HCT116 (cell line): ENCODE results near the gene PRIM1. TPM values are rescaled to one million over a fixed set of nuclear protein-coding genes. Genes with fewer than 3 reads are reported as not detected.
A peak's percentile ranks its signal among the peaks of the same experiment; 100 is the strongest.
"Not testable (repeated sequence)": the region's sequence is repeated elsewhere in the genome, so short reads cannot be mapped to it uniquely, and the experiment has no call there.

Experiments used
- ATAC-seq: fragments of 200-7000 bp; cut with Tn5 transposase; 2 replicates; pipeline ENCODE4 v1.9.1; 2020; ENCODE audit warnings: mild to moderate bottlenecking, moderate library complexity
- BruUV-seq: library from RNA; stranded (reverse); fragments of 400-500 nt; replicated peaks from 2 replicates; lab custom pipeline; 2021; lab: Mats Ljungman, UMichigan
- CTCF ChIA-PET: fragments of 300-600 bp; sonication (Branson Sonifier 250); formaldehyde crosslinking; loops from one replicate; lab custom pipeline; 2021; ENCODE audit warnings: antibody characterized with exemption; lab: Charles Lee
- POLR2A ChIA-PET: fragments of 300-600, 350-600 bp; sonication (Branson Sonifier 250); formaldehyde crosslinking; loops from one replicate; lab custom pipeline; 2021; ENCODE audit warnings: antibody characterized with exemption; lab: Charles Lee
- RAD21 ChIA-PET, 2 experiments: fragments of 300-600 bp; sonication (Branson Sonifier 250); formaldehyde crosslinking; loops; one replicate each; lab custom pipeline; 2023; ENCODE audit warnings: low total read pairs in 2 of 2; ENCODE audit not compliant: uncharacterized antibody in 2 of 2, unreplicated experiment in 2 of 2, low non-redundant PET in 1 of 2; lab: Charles Lee
- DNase-seq: peaks from one replicate; pipeline ENCODE4 v3.0.0-alpha.2; 2010; ENCODE audit warnings: low read depth, low spot score
- H2AFZ ChIP-seq: fragments of 200-600 bp; shearing (Covaris generic), sonication (generic); 2 replicates; pipeline ENCODE4 v1.6.1; 2017; ENCODE audit warnings: low read depth, mixed run types, mixed read lengths, antibody characterized with exemption, low read length; ENCODE audit not compliant: poor library complexity, severe bottlenecking
- H3K27ac ChIP-seq: 2 replicates; pipeline ENCODE4 v1.5.1; 2012; ENCODE audit warnings: low read depth, low read length
- H3K27me3 ChIP-seq: fragments of 200-600 bp; sonication (generic); 2 replicates; pipeline ENCODE4 v1.6.1; 2016; ENCODE audit warnings: mixed run types, low read length, mixed read lengths; ENCODE audit not compliant: insufficient read depth
- H3K36me3 ChIP-seq, 2 experiments: fragments of 200-500 bp in 1 of 2; fragments of 200-600 bp in 1 of 2; sonication (Bioruptor generic) in 1 of 2; sonication (generic) in 1 of 2; 2 replicates each; pipeline versions ENCODE4 v1.5.1 to v1.6.1; 2014 to 2016; ENCODE audit warnings: low read length in 2 of 2, inconsistent platforms in 1 of 2, mixed read lengths in 1 of 2, mixed run types in 1 of 2; ENCODE audit not compliant: insufficient read depth in 2 of 2, control insufficient read depth in 1 of 2
- H3K4me1 ChIP-seq, 2 experiments: fragments of 200-600 bp in 1 of 2; sonication (generic) in 1 of 2; 2 replicates each; pipeline versions ENCODE4 v1.5.1 to v1.6.1; 2012 to 2017; ENCODE audit warnings: low read length in 2 of 2, inconsistent platforms in 1 of 2, mild to moderate bottlenecking in 1 of 2, mixed read lengths in 1 of 2, mixed run types in 1 of 2, moderate library complexity in 1 of 2; ENCODE audit not compliant: insufficient read depth in 2 of 2, control insufficient read depth in 1 of 2
- H3K4me2 ChIP-seq: fragments of 200-600 bp; sonication (generic); 2 replicates; pipeline ENCODE4 v1.6.1; 2017; ENCODE audit warnings: mixed run types, low read length, mixed read lengths
- H3K4me3 ChIP-seq, 2 experiments: fragments of 200-600 bp in 1 of 2; sonication (generic) in 1 of 2; replicated peaks in 1 of 2; 2 replicates each; pipeline ENCODE4 v1.5.1; 2011 to 2016; ENCODE audit warnings: low read length in 2 of 2, control low read depth in 1 of 2, low read depth in 1 of 2, mild to moderate bottlenecking in 1 of 2, mixed read lengths in 1 of 2, mixed run types in 1 of 2
- H3K79me2 ChIP-seq: fragments of 200-600 bp; sonication (generic); 2 replicates; pipeline ENCODE4 v1.6.1; 2017; ENCODE audit warnings: mild to moderate bottlenecking, mixed run types, low read length, moderate library complexity, mixed read lengths; ENCODE audit not compliant: insufficient read depth
- H3K9ac ChIP-seq: fragments of 200-600 bp; sonication (generic); 2 replicates; pipeline ENCODE4 v1.6.1; 2016; ENCODE audit warnings: low read length, mixed read lengths
- H3K9me2 ChIP-seq: fragments of 200-600 bp; sonication (generic), shearing (Covaris generic); 2 replicates; pipeline ENCODE4 v1.6.1; 2017; ENCODE audit warnings: mixed run types, mild to moderate bottlenecking, moderate library complexity; ENCODE audit not compliant: insufficient read depth
- H3K9me3 ChIP-seq, 2 experiments: fragments of 200-500 bp in 1 of 2; fragments of 200-600 bp in 1 of 2; sonication (Bioruptor generic) in 1 of 2; sonication (generic) in 1 of 2; 2 replicates each; pipeline ENCODE4 v1.6.1; 2014 to 2017; ENCODE audit warnings: low read length in 2 of 2, mixed read lengths in 2 of 2, inconsistent platforms in 1 of 2, low read depth in 1 of 2, mild to moderate bottlenecking in 1 of 2, mixed run types in 1 of 2, moderate library complexity in 1 of 2; ENCODE audit not compliant: control insufficient read depth in 1 of 2, insufficient read depth in 1 of 2
- H4K20me1 ChIP-seq: fragments of 200-600 bp; sonication (generic), shearing (Covaris generic); 2 replicates; pipeline ENCODE4 v1.6.1; 2017; ENCODE audit warnings: mixed run types, mild to moderate bottlenecking, moderate library complexity; ENCODE audit not compliant: insufficient read depth
- CBX3 ChIP-seq: IDR thresholded peaks from 2 replicates; pipeline ENCODE4 v1.6.1; 2012; ENCODE audit warnings: low read depth
- YY1 ChIP-seq: IDR thresholded peaks from 2 replicates; pipeline ENCODE4 v1.6.1; 2011; ENCODE audit warnings: low read length, low read depth, moderate library complexity, mild to moderate bottlenecking; ENCODE audit not compliant: insufficient replicate concordance; ENCODE audit errors: extremely low read depth
- intact Hi-C: fragments of 100-400 bp; cut with micrococcal nuclease; formaldehyde crosslinking; loops from 2 replicates; pipeline ENCODE4 v1.10.0; 2022
- total RNA-seq: library from RNA; stranded (reverse); gene quantifications from one replicate; pipeline ENCODE4 v1.2.1, GENCODE V29; 2021; ENCODE audit not compliant: unreplicated experiment

The PRIM1 gene
- total RNA-seq, 1 experiment from 2014 or later: 53.3 TPM

- Histone ChIP-seq H3K79me2 (no peaks in the 10 kb centered on the region), H3K36me3 (no peaks in the 10 kb centered on the region), H3K27me3 (no peaks in the 10 kb centered on the region), H3K27ac (no peak overlapping the region), H3K9me3 (peaks cover 3 to 15% of the 10 kb centered on the region in 2 experiments; a peak in 2 of 4 replicates), H3K9ac (no peak overlapping the region), H3K4me2 (no peak overlapping the region), H3K4me1 (no peaks in the 10 kb centered on the region), H3K9me2 (no peaks in the 10 kb centered on the region), H2AFZ (no peak overlapping the region), H4K20me1 (no peaks in the 10 kb centered on the region), H3K4me3 (no peak overlapping the region)
- ChIA-PET RAD21 (no interaction called here), POLR2A (no interaction called here), CTCF (interaction anchor here (2.9 kb wide), 1 partner anchor 242 kb away, joined by 11 read pairs; no protein-coding TSS in a partner anchor)
- BruUV-seq: no TSS peak
- no peak for DNase-seq
- ATAC-seq: no peak
- intact Hi-C loops: loop anchor here (5.0 kb wide), 2 partner anchors 249 to 304 kb away; partner anchors contain the start of gene ZBTB39
- TF ChIP-seq CBX3: peak; percentile 81; the same call in 1 of the 2 replicates
- no peak for TF ChIP-seq YY1
These were observed 6.7 kb upstream of the PRIM1 start for GRCh38 chr12:56758728-56759262.

- H3K36me3 ChIP-seq, H3K9ac ChIP-seq, ATAC-seq, BruUV-seq, H2AFZ ChIP-seq, H3K9me2 ChIP-seq, DNase-seq, H3K27ac ChIP-seq, H3K4me1 ChIP-seq, H3K79me2 ChIP-seq, RAD21 ChIA-PET, H4K20me1 ChIP-seq, H3K27me3 ChIP-seq, H3K4me2 ChIP-seq, H3K4me3 ChIP-seq: not testable (repeated sequence)
- peaks cover 3 to 15% of the 10 kb centered on the region in 2 experiments; a peak in 2 of 4 replicates for H3K9me3 ChIP-seq
- ChIA-PET CTCF (interaction anchor here (1.0 to 2.9 kb wide), 2 partner anchors 230 to 243 kb away, joined by 3 to 11 read pairs; no protein-coding TSS in a partner anchor), POLR2A (interaction anchor here (1.2 kb wide), 1 partner anchor 33 kb away, joined by 5 read pairs; the partner anchor contains the start of gene NACA)
- intact Hi-C loops: loop anchor here (1.0 to 5.0 kb wide), 3 partner anchors 229 to 304 kb away; partner anchors contain the start of gene ZBTB39
These were observed 5.8 kb upstream of the PRIM1 start for GRCh38 chr12:56757971-56758370.
